GM18868 (cell line): ENCODE results near the gene HOXB9.

Experiments used
- ATAC-seq: cut with Tn5 transposase; IDR thresholded peaks from one replicate; pipeline ENCODE4 v1.9.1; 2021; ENCODE audit warnings: mild to moderate bottlenecking, moderate library complexity; ENCODE audit not compliant: unreplicated experiment

The HOXB9 gene

DNA sequence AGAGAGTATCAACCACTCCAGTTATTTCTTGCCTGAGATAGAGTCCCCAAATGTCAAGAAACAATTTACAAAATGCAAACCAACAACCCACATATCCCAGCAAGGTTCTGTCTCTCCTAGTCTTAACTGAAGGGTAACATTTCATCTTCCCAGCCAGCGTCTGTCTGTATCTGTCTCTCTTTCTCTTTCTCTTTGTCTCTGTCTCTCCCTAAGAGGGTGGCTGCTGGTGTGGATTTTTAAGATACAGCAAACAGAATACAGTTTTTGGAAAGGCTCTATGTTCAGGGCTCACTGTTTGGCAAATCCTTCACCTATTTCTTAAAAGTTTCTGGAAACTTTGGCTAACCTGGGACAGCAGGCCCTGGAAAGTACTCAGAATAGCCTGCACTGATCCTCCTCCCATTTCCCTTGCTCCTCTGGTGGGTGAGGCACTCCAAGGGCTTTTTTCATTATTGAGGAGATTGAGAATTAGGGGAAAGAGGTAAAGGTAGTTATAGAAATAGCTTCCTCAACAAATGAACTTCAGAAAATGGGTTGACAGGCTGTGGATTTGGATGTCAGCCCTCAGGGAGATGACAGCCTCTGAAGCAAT lies 54.2 kb downstream of the HOXB9 start:
- ATAC-seq: no peak
